HepG2 (cell line): ENCODE data around the gene RASSF6. TPM values are rescaled to one million over a fixed set of nuclear protein-coding genes. Genes with fewer than 3 reads are reported as not detected.

Source experiments
- ATAC-seq: fragments of 200-7000 bp; cut with Tn5 transposase; 3 replicates; pipeline ENCODE4 v1.9.1; 2020; ENCODE audit warnings: mild to moderate bottlenecking, moderate library complexity
- BruUV-seq: library from RNA; stranded (reverse); fragments of 400-500 nt; replicated peaks from 2 replicates; lab custom pipeline; 2021; lab: Mats Ljungman, UMichigan
- CTCF ChIA-PET: fragments of 300-600 bp; formaldehyde crosslinking; extraction: SDS; loops from one replicate; lab custom pipeline; 2021; ENCODE audit warnings: low total read pairs, inconsistent platforms, low intra/inter-chr PET ratio; lab: Yijun Ruan, JAX
- POLR2A ChIA-PET: fragments of 350-600 bp; sonication (Branson Sonifier 250); formaldehyde crosslinking; loops from one replicate; lab custom pipeline; 2020; ENCODE audit warnings: antibody characterized with exemption, inconsistent platforms; lab: Yijun Ruan, JAX
- DNase-seq: peaks from one replicate; pipeline ENCODE4 v3.0.0-alpha.2; 2015; ENCODE audit warnings: low spot score
- FAIRE-seq: peaks from 3 replicates; lab custom pipeline; 2011; peaks lifted over from hg19 to GRCh38; lab: Jason Lieb, UNC
- H2AFZ ChIP-seq: one replicate; pipeline ENCODE4 v1.6.1; 2011; ENCODE audit warnings: low read length, inconsistent platforms
- H3K27ac ChIP-seq: fragments of 300-600 bp; 3 replicates; pipeline ENCODE4 v1.8.0; 2011; ENCODE audit warnings: mixed run types, mild to moderate bottlenecking, mixed read lengths, low read length, inconsistent platforms; ENCODE audit not compliant: insufficient read depth; ENCODE audit errors: extremely low read length
- H3K27me3 ChIP-seq, 2 experiments: fragments of 200-600 bp in 1 of 2; 2 replicates in 1 of 2; 3 replicates in 1 of 2; pipeline versions ENCODE4 v1.6.0 to v1.8.0; 2011; ENCODE audit warnings: low read length in 2 of 2, mild to moderate bottlenecking in 2 of 2, moderate library complexity in 2 of 2, inconsistent platforms in 1 of 2; ENCODE audit not compliant: insufficient read depth in 2 of 2, control insufficient read depth in 1 of 2
- H3K36me3 ChIP-seq, 2 experiments: fragments of 200-600 bp in 1 of 2; replicated peaks in 1 of 2; 2 replicates in 1 of 2; 3 replicates in 1 of 2; pipeline versions ENCODE4 v1.5.1 to v1.8.0; 2011; ENCODE audit warnings: low read length in 2 of 2, inconsistent platforms in 1 of 2; ENCODE audit not compliant: insufficient read depth in 2 of 2, control insufficient read depth in 1 of 2
- H3K4me1 ChIP-seq: 2 replicates; pipeline ENCODE4 v1.5.1; 2012; ENCODE audit warnings: low read length, inconsistent platforms; ENCODE audit not compliant: insufficient read depth
- H3K4me2 ChIP-seq: 2 replicates; pipeline ENCODE4 v1.6.0; 2011; ENCODE audit warnings: low read depth, low read length, inconsistent platforms
- H3K4me3 ChIP-seq, 3 experiments: fragments of 200-600 bp in 1 of 3; sonication (generic), shearing (Covaris generic) in 1 of 3; replicated peaks in 1 of 3; 2 replicates each; pipeline ENCODE4 v1.5.1; 2011 to 2016; ENCODE audit warnings: low read length in 3 of 3, inconsistent platforms in 2 of 3, low read depth in 2 of 3, mild to moderate bottlenecking in 2 of 3, control low read depth in 1 of 3, mixed read lengths in 1 of 3; ENCODE audit not compliant: insufficient read depth in 1 of 3
- H3K79me2 ChIP-seq: one replicate; pipeline ENCODE4 v1.6.1; 2011; ENCODE audit warnings: low read length, inconsistent platforms; ENCODE audit not compliant: insufficient read depth
- H3K9ac ChIP-seq: 2 replicates; pipeline ENCODE4 v1.6.0; 2011; ENCODE audit warnings: mild to moderate bottlenecking, low read depth, low read length, inconsistent platforms; ENCODE audit not compliant: insufficient read depth
- H3K9me3 ChIP-seq: 2 replicates; pipeline ENCODE4 v1.5.1; 2012; ENCODE audit warnings: mild to moderate bottlenecking, low read length
- H4K20me1 ChIP-seq: 2 replicates; pipeline ENCODE4 v1.6.0; 2011; ENCODE audit warnings: inconsistent platforms, mild to moderate bottlenecking, low read length, moderate library complexity; ENCODE audit not compliant: insufficient read depth
- CAMTA2 ChIP-seq: sonication (generic); formaldehyde crosslinking; IDR thresholded peaks from 2 replicates; pipeline ENCODE4 v1.4.0; 2020; ENCODE audit warnings: mild to moderate bottlenecking, missing genetic modification reagents, borderline replicate concordance
- DNMT1 ChIP-seq: sonication (generic); formaldehyde crosslinking; IDR thresholded peaks from 2 replicates; pipeline ENCODE4 v1.5.1; 2020; ENCODE audit warnings: mild to moderate bottlenecking, missing genetic modification reagents
- DR1 ChIP-seq: sonication (generic); formaldehyde crosslinking; IDR thresholded peaks from 2 replicates; pipeline ENCODE4 v1.8.0; 2021; ENCODE audit warnings: mild to moderate bottlenecking, missing genetic modification reagents, inconsistent platforms
- JARID2 ChIP-seq: sonication (generic); formaldehyde crosslinking; IDR thresholded peaks from 2 replicates; pipeline ENCODE4 v1.8.1; 2023; ENCODE audit warnings: missing genetic modification reagents, inconsistent platforms; ENCODE audit not compliant: insufficient replicate concordance
- MYPOP ChIP-seq: sonication (generic); formaldehyde crosslinking; IDR thresholded peaks from 2 replicates; pipeline ENCODE4 v1.8.1; 2023; ENCODE audit warnings: mild to moderate bottlenecking, moderate library complexity, missing genetic modification reagents
- RNF2 ChIP-seq: fragments of 450-650 bp; conservative IDR thresholded peaks from 2 replicates; pipeline ENCODE4 v1.6.1; 2016; ENCODE audit warnings: low read depth
- SKI ChIP-seq: fragments of 450-650 bp; IDR thresholded peaks from one replicate; pipeline ENCODE4 v1.6.1; 2018; ENCODE audit warnings: mild to moderate bottlenecking; ENCODE audit not compliant: partially characterized antibody
- TRAFD1 ChIP-seq: sonication (generic); formaldehyde crosslinking; IDR thresholded peaks from 2 replicates; pipeline ENCODE4 v1.5.1; 2020; ENCODE audit warnings: missing genetic modification reagents, mild to moderate bottlenecking, borderline replicate concordance
- ZNF17 ChIP-seq: sonication (generic); formaldehyde crosslinking; IDR thresholded peaks from 2 replicates; pipeline ENCODE4 v1.5.0; 2020; ENCODE audit warnings: mild to moderate bottlenecking, missing genetic modification reagents
- ZNF275 ChIP-seq: sonication (generic); formaldehyde crosslinking; IDR thresholded peaks from 2 replicates; pipeline ENCODE4 v1.8.0; 2022; ENCODE audit warnings: missing genetic modification reagents, mild to moderate bottlenecking, inconsistent platforms, borderline replicate concordance
- ZNF296 ChIP-seq: sonication (generic); formaldehyde crosslinking; conservative IDR thresholded peaks from 2 replicates; pipeline ENCODE4 v1.5.0; 2020; ENCODE audit warnings: mild to moderate bottlenecking, missing genetic modification reagents
- ZNF3 ChIP-seq: IDR thresholded peaks from 2 replicates; pipeline ENCODE4 v1.7.0; 2017; ENCODE audit warnings: inconsistent platforms
- ZNF33A ChIP-seq: sonication (generic); formaldehyde crosslinking; IDR thresholded peaks from 2 replicates; pipeline ENCODE4 v1.5.1; 2020; ENCODE audit warnings: missing genetic modification reagents, mild to moderate bottlenecking, moderate library complexity, borderline replicate concordance
- ZNF773 ChIP-seq: sonication (generic); formaldehyde crosslinking; IDR thresholded peaks from 2 replicates; pipeline ENCODE4 v1.4.0; 2020; ENCODE audit warnings: missing genetic modification reagents, borderline replicate concordance
- ZNF816 ChIP-seq: sonication (generic); formaldehyde crosslinking; IDR thresholded peaks from 2 replicates; pipeline ENCODE4 v1.8.0; 2022; ENCODE audit warnings: missing genetic modification reagents, mild to moderate bottlenecking, borderline replicate concordance
- ZNF839 ChIP-seq: sonication (generic); formaldehyde crosslinking; IDR thresholded peaks from 2 replicates; pipeline ENCODE4 v1.4.0; 2020; ENCODE audit warnings: missing genetic modification reagents, mild to moderate bottlenecking, borderline replicate concordance
- ZNF850 ChIP-seq: sonication (generic); formaldehyde crosslinking; conservative IDR thresholded peaks from 2 replicates; pipeline ENCODE4 v1.9.0; 2021; ENCODE audit warnings: mild to moderate bottlenecking, missing genetic modification reagents
- WGBS: methylation state at CpG from one replicate; pipeline ENCODE4 v1.1.6; 2017; ENCODE audit warnings: low lambda C conversion rate; 5-methylcytosine and 5-hydroxymethylcytosine counted together
- in situ Hi-C: cut with HindIII; loops from 2 replicates; pipeline ENCODE4 v1.10.0; 2017; ENCODE audit warnings: low pct_unique_long_range_greater_than_20kb; ENCODE audit not compliant: extremely low pct_ligation_motif_present
- intact Hi-C: fragments of 100-400 bp; cut with micrococcal nuclease; formaldehyde crosslinking; loops from one replicate; pipeline ENCODE4 v1.10.0; 2022; ENCODE audit not compliant: unreplicated experiment
- polyA plus RNA-seq, 8 experiments: library from polyadenylated mRNA; depleted of rRNA in 3 of 8; stranded (reverse) in 7 of 8; unstranded in 1 of 8; fragments of >200 nt; fragmentation: Illumina TruSeq in 4 of 8; extraction: Trizol in 4 of 8; gene quantifications; 2 replicates each; pipeline versions ENCODE4 v1.2.1 to v1.2.3, GENCODE V29; 2011 to 2016; ENCODE audit warnings: low read depth in 4 of 8, missing spikeins in 1 of 8, mixed read lengths in 1 of 8; ENCODE audit not compliant: insufficient read depth in 1 of 8
- total RNA-seq, 5 experiments: library from RNA; depleted of rRNA; stranded (reverse); fragments of >200 nt; fragmentation: Illumina TruSeq; extraction: Trizol; gene quantifications; 2 replicates each; pipeline ENCODE4 v1.2.3, GENCODE V29; 2016; ENCODE audit warnings: low read depth in 1 of 5
- TF ChIP-seq, protein P1 (sequence below): sonication (generic); formaldehyde crosslinking; IDR thresholded peaks from 2 replicates; pipeline ENCODE4 v1.8.0; 2022; ENCODE audit warnings: missing genetic modification reagents, mild to moderate bottlenecking, moderate library complexity, borderline replicate concordance

The RASSF6 gene
- total and polyA plus RNA-seq, 2 of the 13 experiments (the other 11 are each of a cell fraction or from before 2014, with no cell fraction given): 0.03 to 0.11 TPM

GRCh38 chr4:73589261-73589847 lies 30.9 kb downstream of the RASSF6 start:
- H3K4me1 ChIP-seq: peaks cover 12% of the 10 kb centered on the region
- FAIRE-seq (no peak), DNase-seq (no peak), ATAC-seq (no peak)
- H2AFZ ChIP-seq: no peak overlapping the region
- ChIA-PET CTCF (no interaction called here), POLR2A (no interaction called here)
- H3K36me3 ChIP-seq: no peaks in the 10 kb centered on the region
- no peak overlapping the region for H3K27ac ChIP-seq
- H3K4me3 ChIP-seq: no peak overlapping the region
- no peaks in the 10 kb centered on the region for H3K9me3 ChIP-seq
- intact Hi-C loops: no loop called here
- 78% methylated on average over 4 of the region's 4 CpGs for WGBS
- BruUV-seq: no TSS peak
- no peaks in the 10 kb centered on the region for H3K27me3 ChIP-seq
- in situ Hi-C loops: loop anchor here (25.0 kb wide), 1 partner anchor 252 kb away; no protein-coding TSS in a partner anchor
- no peaks in the 10 kb centered on the region for H4K20me1 ChIP-seq
- H3K79me2 ChIP-seq: no peaks in the 10 kb centered on the region
- TF ChIP-seq ZNF773 (no peak), ZNF839 (CRISPR knock-in tag) (no peak), TRAFD1 (CRISPR knock-in tag) (no peak), ZNF33A (CRISPR knock-in tag) (no peak), MYPOP (CRISPR knock-in tag) (no peak), JARID2 (CRISPR knock-in tag) (no peak), ZNF816 (CRISPR knock-in tag) (no peak), DR1 (CRISPR knock-in tag) (no peak), RNF2 (no peak), CAMTA2 (CRISPR knock-in tag) (no peak), SKI (no peak), ZNF850 (no peak), ZNF296 (CRISPR knock-in tag) (no peak), ZNF275 (CRISPR knock-in tag) (no peak), ZNF3 (CRISPR knock-in tag) (no peak), DNMT1 (CRISPR knock-in tag) (no peak), ZNF17 (no peak)
- TF ChIP-seq, protein P1, sequence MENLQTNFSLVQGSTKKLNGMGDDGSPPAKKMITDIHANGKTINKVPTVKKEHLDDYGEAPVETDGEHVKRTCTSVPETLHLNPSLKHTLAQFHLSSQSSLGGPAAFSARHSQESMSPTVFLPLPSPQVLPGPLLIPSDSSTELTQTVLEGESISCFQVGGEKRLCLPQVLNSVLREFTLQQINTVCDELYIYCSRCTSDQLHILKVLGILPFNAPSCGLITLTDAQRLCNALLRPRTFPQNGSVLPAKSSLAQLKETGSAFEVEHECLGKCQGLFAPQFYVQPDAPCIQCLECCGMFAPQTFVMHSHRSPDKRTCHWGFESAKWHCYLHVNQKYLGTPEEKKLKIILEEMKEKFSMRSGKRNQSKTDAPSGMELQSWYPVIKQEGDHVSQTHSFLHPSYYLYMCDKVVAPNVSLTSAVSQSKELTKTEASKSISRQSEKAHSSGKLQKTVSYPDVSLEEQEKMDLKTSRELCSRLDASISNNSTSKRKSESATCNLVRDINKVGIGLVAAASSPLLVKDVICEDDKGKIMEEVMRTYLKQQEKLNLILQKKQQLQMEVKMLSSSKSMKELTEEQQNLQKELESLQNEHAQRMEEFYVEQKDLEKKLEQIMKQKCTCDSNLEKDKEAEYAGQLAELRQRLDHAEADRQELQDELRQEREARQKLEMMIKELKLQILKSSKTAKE (CRISPR knock-in tag): no peak
- H3K4me2 ChIP-seq: no peak overlapping the region
- no peak overlapping the region for H3K9ac ChIP-seq
